Measurements from ENCODE around the gene VAMP2.

Gene VAMP2

GRCh38 chr17:8156246-8156992 is 6.3 kb downstream of the VAMP2 start:
- peak overlapping the region; percentile 61 for H3K4me3 ChIP-seq (ENCODE audit: low read depth, low read length)
- TF ChIP-seq CTCF (IDR thresholded peaks at IDR 0.05; ENCODE audit: low read depth, low read length), result no peak

GRCh38 chr17:8155996-8156245 is 6.8 kb downstream of the VAMP2 start:
- peak overlapping the region; percentile 61 for H3K4me3 ChIP-seq (ENCODE audit: low read depth, low read length)
- no peak for TF ChIP-seq CTCF (IDR thresholded peaks at IDR 0.05; ENCODE audit: low read depth, low read length)

- no peak for TF ChIP-seq CTCF (IDR thresholded peaks at IDR 0.05; ENCODE audit: low read depth, low read length)
- H3K4me3 ChIP-seq (ENCODE audit: low read depth, low read length), result peak overlapping the region; percentile 61
Measured at GRCh38 chr17:8155231-8155995, 7.3 kb downstream of the VAMP2 start.

GRCh38 chr17:8154608-8155155 is 8.1 kb downstream of the VAMP2 start:
- H3K4me3 ChIP-seq (ENCODE audit: low read depth, low read length), result no peak overlapping the region
- no peak for TF ChIP-seq CTCF (IDR thresholded peaks at IDR 0.05; ENCODE audit: low read depth, low read length)

GRCh38 chr17:8153957-8154607 is 8.7 kb downstream of the VAMP2 start:
- 0 out of 2 replicates have a peak overlapping the region, but pooled peaks have one; percentile 8 for H3K4me3 ChIP-seq (ENCODE audit: low read depth, low read length)
- no peak for TF ChIP-seq CTCF (IDR thresholded peaks at IDR 0.05; ENCODE audit: low read depth, low read length)

GRCh38 chr17:8153525-8153956 is 9.2 kb downstream of the VAMP2 start:
- no peak overlapping the region for H3K4me3 ChIP-seq (ENCODE audit: low read depth, low read length)
- TF ChIP-seq CTCF (IDR thresholded peaks at IDR 0.05; ENCODE audit: low read depth, low read length), result no peak

Data from WI38 (cell line).